NB4 (cell line): ENCODE data around the gene CLCN7.

ENCODE experiments used
- DNase-seq: peaks from one replicate; pipeline ENCODE4 v3.0.0; 2010; ENCODE audit warnings: low read depth
- H3K4me3 ChIP-seq: one replicate; pipeline ENCODE4 v1.5.1; 2011; ENCODE audit warnings: mild to moderate bottlenecking, low read depth, low read length, moderate library complexity
- CTCF ChIP-seq: IDR thresholded peaks from one replicate; pipeline ENCODE4 v1.5.1; 2012; ENCODE audit warnings: low read depth, low read length
- MAX ChIP-seq: IDR thresholded peaks from 2 replicates; pipeline ENCODE4 v1.6.1; 2011; ENCODE audit warnings: low read depth, low read length
- MYC ChIP-seq: IDR thresholded peaks from 2 replicates; pipeline ENCODE4 v1.6.1; 2011; ENCODE audit warnings: low read depth, low read length
- POLR2A ChIP-seq: IDR thresholded peaks from 2 replicates; pipeline ENCODE4 v1.6.1; 2011; ENCODE audit warnings: mild to moderate bottlenecking; ENCODE audit not compliant: insufficient read length; ENCODE audit errors: extremely low read depth

The CLCN7 gene

GRCh38 chr16:1429012-1429411 lies 45.8 kb downstream of the CLCN7 start:
- no peak for DNase-seq
- TF ChIP-seq MYC (no peak), MAX (no peak), POLR2A (no peak), CTCF (no peak)
- H3K4me3 ChIP-seq: no peak overlapping the region

GRCh38 chr16:1428511-1428910 lies 46.3 kb downstream of the CLCN7 start:
- DNase-seq: peak; percentile 57
- TF ChIP-seq CTCF (peak; percentile 25), POLR2A (no peak), MAX (peak; percentile 5; the same call in 1 of the 2 replicates), MYC (no peak)
- H3K4me3 ChIP-seq: no peak overlapping the region

GRCh38 chr16:1427473-1428461 lies 47.1 kb downstream of the CLCN7 start:
- H3K4me3 ChIP-seq: no peak overlapping the region
- TF ChIP-seq MYC (no peak), MAX (no peak), CTCF (no peak), POLR2A (no peak)
- DNase-seq: no peak

- no peak overlapping the region for H3K4me3 ChIP-seq
- no peak for TF ChIP-seq MYC
- TF ChIP-seq MAX: no peak
- TF ChIP-seq POLR2A: no peak
- no peak for TF ChIP-seq CTCF
- DNase-seq: no peak
Observed at GRCh38 chr16:1426734-1427471, 47.9 kb downstream of the CLCN7 start.

GRCh38 chr16:1425616-1426370 lies 49.0 kb downstream of the CLCN7 start:
- DNase-seq: no peak
- no peak overlapping the region for H3K4me3 ChIP-seq
- TF ChIP-seq MAX: no peak
- TF ChIP-seq MYC: no peak
- TF ChIP-seq CTCF: no peak
- no peak for TF ChIP-seq POLR2A
